Nephron progenitor cell (in vitro differentiated cells): Measurements from ENCODE around the gene PTBP3.

Source experiments
- DNase-seq: peaks from one replicate; pipeline ENCODE4 v3.0.0; 2021
- H3K27ac Mint-ChIP-seq: 2 replicates; pipeline ENCODE4 v1.8.0; 2021; ENCODE audit warnings: mild to moderate bottlenecking, moderate library complexity, mixed read lengths
- H3K27me3 Mint-ChIP-seq: 2 replicates; pipeline ENCODE4 v1.8.0; 2021; ENCODE audit warnings: mild to moderate bottlenecking, low read depth, mixed read lengths; ENCODE audit not compliant: poor library complexity
- H3K36me3 Mint-ChIP-seq: 2 replicates; pipeline ENCODE4 v1.8.0; 2021; ENCODE audit warnings: low read depth, mixed read lengths
- H3K4me1 Mint-ChIP-seq: 2 replicates; pipeline ENCODE4 v1.8.0; 2021; ENCODE audit warnings: mixed read lengths
- H3K4me3 Mint-ChIP-seq: 2 replicates; pipeline ENCODE4 v1.8.0; 2021; ENCODE audit warnings: mild to moderate bottlenecking, moderate library complexity, mixed read lengths
- H3K9me3 Mint-ChIP-seq: 2 replicates; pipeline ENCODE4 v1.8.0; 2021; ENCODE audit warnings: mild to moderate bottlenecking, moderate library complexity, mixed read lengths
- TF ChIP-seq, protein P1 (sequence below): fragments of 200-600 bp; sonication (generic); IDR thresholded peaks from 2 replicates; pipeline ENCODE4 v1.5.0; 2021; ENCODE audit warnings: antibody characterized with exemption

Gene PTBP3

DNA sequence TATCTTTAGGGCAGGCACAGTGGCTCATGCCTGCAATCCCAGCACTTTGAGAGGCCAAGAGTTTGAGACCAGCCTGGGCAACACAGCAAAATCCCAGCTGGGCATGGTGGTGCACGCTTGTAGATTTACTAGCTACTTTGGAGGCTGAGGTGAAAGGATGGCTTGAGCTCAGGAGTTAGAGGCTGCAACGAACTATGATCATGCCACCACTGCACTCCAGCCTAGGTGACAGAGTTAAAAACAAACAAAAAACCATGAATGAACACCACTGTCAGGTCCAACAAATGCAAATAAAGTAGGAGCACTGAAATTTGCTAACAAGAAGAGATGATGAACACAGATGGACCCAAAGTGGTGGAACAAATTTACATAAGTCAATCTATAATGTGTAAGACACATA lies 4.9 kb downstream of the PTBP3 start:
- no peak overlapping the region for H3K4me3 Mint-ChIP-seq
- H3K9me3 Mint-ChIP-seq, result peaks cover 28% of the 10 kb centered on the region
- H3K36me3 Mint-ChIP-seq, result peaks cover 34% of the 10 kb centered on the region
- H3K4me1 Mint-ChIP-seq, result peaks cover 25% of the 10 kb centered on the region
- H3K27ac Mint-ChIP-seq, result no peak overlapping the region
- no peaks in the 10 kb centered on the region for H3K27me3 Mint-ChIP-seq
- no peak for DNase-seq
- TF ChIP-seq, protein P1, sequence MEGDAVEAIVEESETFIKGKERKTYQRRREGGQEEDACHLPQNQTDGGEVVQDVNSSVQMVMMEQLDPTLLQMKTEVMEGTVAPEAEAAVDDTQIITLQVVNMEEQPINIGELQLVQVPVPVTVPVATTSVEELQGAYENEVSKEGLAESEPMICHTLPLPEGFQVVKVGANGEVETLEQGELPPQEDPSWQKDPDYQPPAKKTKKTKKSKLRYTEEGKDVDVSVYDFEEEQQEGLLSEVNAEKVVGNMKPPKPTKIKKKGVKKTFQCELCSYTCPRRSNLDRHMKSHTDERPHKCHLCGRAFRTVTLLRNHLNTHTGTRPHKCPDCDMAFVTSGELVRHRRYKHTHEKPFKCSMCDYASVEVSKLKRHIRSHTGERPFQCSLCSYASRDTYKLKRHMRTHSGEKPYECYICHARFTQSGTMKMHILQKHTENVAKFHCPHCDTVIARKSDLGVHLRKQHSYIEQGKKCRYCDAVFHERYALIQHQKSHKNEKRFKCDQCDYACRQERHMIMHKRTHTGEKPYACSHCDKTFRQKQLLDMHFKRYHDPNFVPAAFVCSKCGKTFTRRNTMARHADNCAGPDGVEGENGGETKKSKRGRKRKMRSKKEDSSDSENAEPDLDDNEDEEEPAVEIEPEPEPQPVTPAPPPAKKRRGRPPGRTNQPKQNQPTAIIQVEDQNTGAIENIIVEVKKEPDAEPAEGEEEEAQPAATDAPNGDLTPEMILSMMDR, result no peak

DNA sequence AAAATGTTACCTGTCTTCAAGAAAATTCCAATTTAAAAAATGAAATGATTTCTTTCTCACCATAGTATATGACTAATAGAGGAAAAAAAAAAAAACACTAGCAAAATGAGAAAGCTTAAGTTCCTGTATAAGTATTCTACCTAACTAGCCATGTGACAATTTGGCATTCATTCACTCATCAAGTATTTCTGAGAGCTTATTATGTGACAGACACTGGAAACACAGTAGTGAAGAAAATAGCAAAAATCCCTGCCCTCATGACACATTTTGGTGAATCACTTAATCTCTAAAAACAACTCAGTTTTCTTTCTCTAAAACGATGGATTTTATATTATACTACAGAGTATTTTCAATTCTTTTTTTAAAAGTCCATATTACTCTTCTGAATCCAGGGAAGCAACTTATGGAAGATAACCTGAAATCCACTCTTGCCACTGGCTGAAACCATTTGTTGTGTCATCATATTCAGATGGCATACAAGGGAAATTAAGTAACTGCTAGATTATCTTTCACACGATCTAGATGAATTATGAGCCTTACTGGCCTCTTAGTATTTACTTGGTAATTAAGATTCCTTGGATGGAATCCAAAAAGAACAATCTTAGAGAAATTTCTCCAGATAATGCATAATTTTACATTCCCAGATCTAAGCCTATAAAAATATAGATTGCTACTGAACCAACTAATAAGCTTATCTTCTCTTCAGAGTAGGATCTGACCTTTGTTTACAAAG lies 5.5 kb downstream of the PTBP3 start:
- H3K4me3 Mint-ChIP-seq, result no peak overlapping the region
- TF ChIP-seq, protein P1, result no peak
- H3K27me3 Mint-ChIP-seq, result no peaks in the 10 kb centered on the region
- peaks cover 33% of the 10 kb centered on the region for H3K9me3 Mint-ChIP-seq
- H3K36me3 Mint-ChIP-seq, result peaks cover 41% of the 10 kb centered on the region
- no peak overlapping the region for H3K27ac Mint-ChIP-seq
- no peak for DNase-seq
- peaks cover 25% of the 10 kb centered on the region for H3K4me1 Mint-ChIP-seq

DNA sequence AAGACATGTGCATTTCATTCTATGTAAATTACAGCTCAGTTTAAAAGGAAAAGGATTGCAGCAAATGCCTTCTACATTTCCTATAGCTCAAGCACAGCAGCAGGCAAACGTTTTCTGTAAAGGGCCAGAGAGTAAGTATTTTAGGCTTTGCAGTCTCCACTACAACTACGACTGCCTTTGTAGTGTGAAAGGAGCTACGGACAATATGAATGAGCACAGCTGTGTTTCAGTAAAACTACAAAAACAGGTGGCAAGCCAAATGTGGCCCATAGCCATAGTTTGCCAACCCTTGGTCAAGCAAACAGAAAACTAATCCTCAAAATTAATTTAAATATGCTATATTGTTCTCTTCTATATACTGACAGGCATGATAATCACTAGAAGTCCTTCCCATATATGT lies 7.2 kb downstream of the PTBP3 start:
- no peak overlapping the region for H3K27ac Mint-ChIP-seq
- peaks cover 50% of the 10 kb centered on the region for H3K36me3 Mint-ChIP-seq
- TF ChIP-seq, protein P1, result no peak
- no peak for DNase-seq
- peaks cover 42% of the 10 kb centered on the region for H3K9me3 Mint-ChIP-seq
- H3K4me1 Mint-ChIP-seq, result peaks cover 12% of the 10 kb centered on the region
- no peak overlapping the region for H3K4me3 Mint-ChIP-seq
- H3K27me3 Mint-ChIP-seq, result no peaks in the 10 kb centered on the region

DNA sequence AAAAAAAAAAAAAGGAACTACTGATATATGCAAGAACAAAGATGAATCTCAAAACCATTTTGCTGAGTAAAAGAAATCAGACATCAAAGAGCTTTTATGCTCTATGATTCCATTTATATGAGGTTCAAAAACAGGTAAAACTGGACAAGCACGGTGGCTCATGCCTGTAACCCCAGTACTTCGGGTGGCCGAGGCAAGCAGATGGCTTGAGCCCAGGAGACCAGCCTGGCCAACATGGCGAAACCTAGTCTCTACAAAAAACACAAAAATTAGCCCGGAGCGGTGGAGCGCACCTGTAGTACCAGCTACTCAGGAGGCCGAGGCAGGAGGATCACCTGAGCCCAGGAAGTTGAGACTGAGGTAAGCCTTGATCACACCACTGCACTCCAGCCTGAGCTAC lies 7.8 kb downstream of the PTBP3 start:
- Mint-ChIP-seq H3K4me1 (peaks cover 6% of the 10 kb centered on the region), H3K36me3 (peaks cover 54% of the 10 kb centered on the region), H3K4me3 (no peak overlapping the region), H3K27me3 (no peaks in the 10 kb centered on the region), H3K9me3 (peaks cover 45% of the 10 kb centered on the region), H3K27ac (peak overlapping the region; percentile 75)
- TF ChIP-seq, protein P1, result no peak
- DNase-seq, result no peak

DNA sequence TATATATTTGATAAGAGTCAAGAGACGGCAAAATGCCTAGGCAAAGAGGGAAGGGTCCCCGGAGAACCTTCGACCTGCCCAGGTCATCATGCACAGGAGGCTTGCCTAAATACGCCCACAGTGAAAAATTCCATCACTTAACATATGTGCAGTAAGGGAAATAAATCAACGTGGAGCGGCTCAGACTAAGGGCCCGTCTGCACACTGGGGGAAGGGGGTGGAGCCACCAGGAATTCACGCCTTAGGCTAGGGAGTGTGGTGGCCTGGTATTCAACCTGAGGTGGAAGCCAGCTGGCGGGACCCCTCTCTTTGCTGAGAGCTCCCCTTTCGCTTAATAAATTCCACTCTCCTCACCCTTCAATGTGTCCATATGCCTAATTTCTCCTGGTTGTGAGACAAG lies 8.3 kb downstream of the PTBP3 start:
- TF ChIP-seq, protein P1, result no peak
- Mint-ChIP-seq H3K9me3 (peaks cover 48% of the 10 kb centered on the region), H3K36me3 (peaks cover 55% of the 10 kb centered on the region), H3K27me3 (no peaks in the 10 kb centered on the region), H3K4me3 (no peak overlapping the region), H3K27ac (no peak overlapping the region), H3K4me1 (peaks cover 1% of the 10 kb centered on the region)
- DNase-seq, result no peak

DNA sequence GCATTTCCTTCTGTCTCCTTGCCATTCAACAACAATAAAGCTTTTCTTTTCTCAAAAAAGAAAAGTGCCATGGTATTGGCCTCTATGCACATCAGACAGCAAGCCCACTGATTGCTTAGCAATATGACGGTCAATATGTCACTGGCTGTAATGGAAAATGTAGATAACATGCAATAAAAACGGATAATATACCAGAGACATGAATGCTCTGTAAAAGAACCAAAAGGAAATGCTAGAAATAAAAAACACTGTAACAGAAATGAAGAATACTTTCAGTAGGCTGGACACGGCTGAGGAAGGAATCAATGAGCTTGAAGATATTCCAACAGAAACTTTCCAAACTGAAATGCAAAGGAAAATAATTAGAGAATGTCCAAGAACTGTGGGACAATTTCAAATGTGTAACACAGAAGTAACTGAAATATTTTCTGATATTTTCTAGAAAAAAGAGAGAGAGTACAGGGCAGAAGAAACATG lies 10.0 kb downstream of the PTBP3 start:
- Mint-ChIP-seq H3K27me3 (no peaks in the 10 kb centered on the region), H3K27ac (no peak overlapping the region), H3K4me1 (no peaks in the 10 kb centered on the region), H3K36me3 (peaks cover 64% of the 10 kb centered on the region), H3K4me3 (no peak overlapping the region), H3K9me3 (peaks cover 51% of the 10 kb centered on the region)
- TF ChIP-seq, protein P1, result no peak
- no peak for DNase-seq
